IMR-90 (cell line): ENCODE results near the gene ARMH1.
A peak's percentile ranks its signal among the peaks of the same experiment; 100 is the strongest.

Experiments used
- BHLHE40 ChIP-seq: fragments of 150-350 bp; IDR thresholded peaks from 2 replicates; pipeline ENCODE4 v1.6.1; 2016; ENCODE audit warnings: mild to moderate bottlenecking, low read depth, low read length
- CHD1 ChIP-seq: IDR thresholded peaks from 2 replicates; pipeline ENCODE4 v1.6.1; 2012; ENCODE audit warnings: low read depth, low read length, improper control_type of control experiment
- CTCF ChIP-seq: conservative IDR thresholded peaks from 2 replicates; pipeline ENCODE4 v1.5.1; 2012; ENCODE audit warnings: mild to moderate bottlenecking, low read depth, low read length, improper control_type of control experiment
- ELK1 ChIP-seq: fragments of 150-350 bp; IDR thresholded peaks from 2 replicates; pipeline ENCODE4 v1.6.1; 2016; ENCODE audit warnings: low read depth, mild to moderate bottlenecking, low read length, moderate library complexity, borderline replicate concordance
- MAFK ChIP-seq: IDR thresholded peaks from 2 replicates; pipeline ENCODE4 v1.6.1; 2012; ENCODE audit warnings: low read depth, low read length, improper control_type of control experiment
- MXI1 ChIP-seq: IDR thresholded peaks from 2 replicates; pipeline ENCODE4 v1.6.1; 2012; ENCODE audit warnings: low read depth, mild to moderate bottlenecking, low read length, moderate library complexity, borderline replicate concordance
- POLR2A ChIP-seq: IDR thresholded peaks from 2 replicates; pipeline ENCODE4 v1.6.1; 2012; ENCODE audit warnings: mild to moderate bottlenecking, low read depth, low read length
- RAD21 ChIP-seq: IDR thresholded peaks from 2 replicates; pipeline ENCODE4 v1.6.1; 2012; ENCODE audit warnings: low read length, improper control_type of control experiment
- RFX5 ChIP-seq: IDR thresholded peaks from 2 replicates; pipeline ENCODE4 v1.8.0; 2012; ENCODE audit warnings: low read depth, mild to moderate bottlenecking, low read length, moderate library complexity
- SMC3 ChIP-seq: fragments of 150-350 bp; IDR thresholded peaks from 2 replicates; pipeline ENCODE4 v1.6.1; 2016; ENCODE audit warnings: low read depth, mild to moderate bottlenecking, antibody characterized with exemption, low read length, moderate library complexity

GRCh38 chr1:44677201-44677766 is 2.8 kb downstream of the ARMH1 start:
- TF ChIP-seq CTCF, result peak; percentile 48
- no peak for TF ChIP-seq POLR2A
- no peak for TF ChIP-seq SMC3
- TF ChIP-seq RAD21, result peak; percentile 21; the same call in 1 of the 2 replicates
- TF ChIP-seq BHLHE40, result no peak
- TF ChIP-seq MAFK, result no peak
- TF ChIP-seq RFX5, result no peak
- no peak for TF ChIP-seq CHD1
- no peak for TF ChIP-seq ELK1
- no peak for TF ChIP-seq MXI1
